Middle frontal gyrus (tissue), 1 donor: ENCODE measurements around the gene APOBEC3H.

Experiments
- DNase-seq: peaks from one replicate; pipeline ENCODE4 v3.0.0-alpha.2; 2015; ENCODE audit warnings: low spot score; ENCODE audit errors: extremely low spot score

APOBEC3H gene

GRCh38 chr22:39081016-39081415, 16.0 kb upstream of the APOBEC3H start:
- no peak for DNase-seq

- no peak for DNase-seq
Observed at GRCh38 chr22:39081598-39081997, 15.4 kb upstream of the APOBEC3H start.

GRCh38 chr22:39083212-39084165, 13.6 kb upstream of the APOBEC3H start:
- DNase-seq = no peak

- DNase-seq = no peak
Observed at GRCh38 chr22:39084666-39085065, 12.4 kb upstream of the APOBEC3H start.

- no peak for DNase-seq
Observed at GRCh38 chr22:39087098-39087497, 9.9 kb upstream of the APOBEC3H start.

- DNase-seq = no peak
Observed at GRCh38 chr22:39087881-39088684, 9.0 kb upstream of the APOBEC3H start.

GRCh38 chr22:39088685-39089032, 8.4 kb upstream of the APOBEC3H start:
- DNase-seq = no peak

GRCh38 chr22:39089928-39090327, 7.1 kb upstream of the APOBEC3H start:
- DNase-seq = no peak

GRCh38 chr22:39090426-39091064, 6.5 kb upstream of the APOBEC3H start:
- DNase-seq = no peak

- DNase-seq = no peak
Observed at GRCh38 chr22:39091126-39092081, 5.6 kb upstream of the APOBEC3H start.

- no peak for DNase-seq
Observed at GRCh38 chr22:39092111-39092862, 4.8 kb upstream of the APOBEC3H start.

GRCh38 chr22:39094717-39095389, 2.2 kb upstream of the APOBEC3H start:
- DNase-seq = no peak

- no peak for DNase-seq
Observed at GRCh38 chr22:39095971-39096370, 1.1 kb upstream of the APOBEC3H start.

GRCh38 chr22:39098026-39098425, 982 bp downstream of the APOBEC3H start:
- no peak for DNase-seq

- DNase-seq = no peak
Observed at GRCh38 chr22:39098576-39098975, 1.5 kb downstream of the APOBEC3H start.

- DNase-seq = no peak
Observed at GRCh38 chr22:39101226-39101625, 4.2 kb downstream of the APOBEC3H start.

GRCh38 chr22:39103431-39103830, 6.4 kb downstream of the APOBEC3H start:
- no peak for DNase-seq

- no peak for DNase-seq
Observed at GRCh38 chr22:39106326-39106725, 9.3 kb downstream of the APOBEC3H start.

GRCh38 chr22:39108487-39108886, 11.4 kb downstream of the APOBEC3H start:
- no peak for DNase-seq
